ENCODE data around the gene PTGER1.

PTGER1 gene

GRCh38 chr19:14502334-14503092 is 27.4 kb upstream of the PTGER1 start:
- DNase-seq (ENCODE audit: low spot score), result no peak

DNA sequence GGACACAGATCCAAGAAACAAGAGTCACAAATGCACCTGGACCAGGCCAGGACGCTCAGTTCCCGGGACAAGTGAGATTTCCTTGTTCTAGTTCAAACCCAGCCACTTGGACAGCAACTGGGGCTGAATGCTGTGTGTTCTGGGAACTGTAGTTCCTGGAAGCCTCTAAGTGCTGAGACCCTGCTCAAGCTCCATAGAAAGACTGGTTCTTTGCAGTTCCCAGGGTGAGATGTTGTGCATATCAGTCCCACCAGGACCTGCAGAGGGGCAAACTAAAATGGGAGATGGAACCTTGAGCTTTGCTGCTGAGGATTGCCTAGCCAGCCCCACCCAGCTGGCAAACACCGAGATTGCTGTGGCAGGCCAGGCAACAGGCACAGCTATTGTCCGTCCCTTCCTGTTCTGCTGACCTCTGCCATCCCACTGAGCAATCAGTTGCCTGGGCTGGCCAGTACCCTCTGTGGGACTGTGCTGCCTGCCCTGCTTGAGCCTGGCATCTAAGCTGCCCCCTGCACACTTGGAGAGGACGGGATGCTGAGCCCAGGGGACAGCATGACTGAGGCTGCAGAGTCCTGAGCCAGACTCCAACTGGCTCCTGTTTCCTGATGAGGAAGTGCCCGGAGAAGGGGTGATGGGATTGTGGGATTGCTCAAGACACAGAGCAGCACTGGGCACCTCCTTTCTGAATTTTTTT is 22.2 kb upstream of the PTGER1 start:
- DNase-seq (ENCODE audit: low spot score), result no peak

GRCh38 chr19:14496834-14497227 is 21.7 kb upstream of the PTGER1 start:
- no peak for DNase-seq (ENCODE audit: low spot score)

DNA sequence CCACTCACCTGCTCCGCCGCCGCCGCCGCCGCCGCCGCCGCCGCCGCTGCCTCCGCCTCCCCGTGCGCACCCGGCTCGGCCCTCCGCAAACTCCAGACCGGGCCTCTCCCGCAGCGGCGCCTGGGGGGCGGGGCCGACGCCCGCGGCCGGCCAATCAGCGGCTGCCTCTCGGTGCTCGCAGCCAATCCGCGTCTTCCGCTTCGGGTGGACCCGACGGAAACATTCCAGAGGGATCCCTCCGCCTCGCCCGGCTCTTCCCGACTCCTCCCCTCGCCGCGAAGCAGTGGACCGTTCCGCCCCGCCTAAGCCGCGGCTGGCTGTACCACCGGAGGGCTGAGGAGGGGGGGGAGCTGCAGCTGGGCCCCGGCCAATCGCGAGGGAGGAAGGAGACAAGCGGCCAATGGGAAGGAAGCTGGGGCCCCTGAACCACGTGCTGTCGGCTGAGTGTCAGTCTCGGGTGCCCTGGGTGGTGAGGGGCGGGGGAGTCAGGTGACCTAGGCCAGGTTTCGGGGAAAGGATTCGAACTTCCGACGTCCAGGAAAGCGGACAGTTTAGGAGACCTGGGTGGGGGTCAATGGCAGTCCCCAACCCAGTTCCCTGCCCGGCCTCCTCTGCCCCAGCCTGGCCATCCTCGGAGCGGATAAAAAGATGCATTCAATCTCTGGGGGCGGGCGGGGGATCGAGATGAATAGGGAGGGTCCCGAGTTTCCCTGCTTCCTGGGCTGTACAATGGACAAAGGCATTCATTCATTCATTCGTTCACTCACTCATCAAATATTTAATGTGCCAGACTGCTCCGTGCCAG is 21.1 kb upstream of the PTGER1 start, which contains the start of gene GIPC1:
TSS of gene GIPC1 (minus strand) at position 99 of the 805 bp plus-strand sequence. CDS start 13,151 bp downstream, outside the sequence.
- peak; percentile 98 for DNase-seq (ENCODE audit: low spot score)

- DNase-seq (ENCODE audit: low spot score), result no peak
These were observed 20.5 kb upstream of the PTGER1 start for GRCh38 chr19:14495672-14496028.

DNA sequence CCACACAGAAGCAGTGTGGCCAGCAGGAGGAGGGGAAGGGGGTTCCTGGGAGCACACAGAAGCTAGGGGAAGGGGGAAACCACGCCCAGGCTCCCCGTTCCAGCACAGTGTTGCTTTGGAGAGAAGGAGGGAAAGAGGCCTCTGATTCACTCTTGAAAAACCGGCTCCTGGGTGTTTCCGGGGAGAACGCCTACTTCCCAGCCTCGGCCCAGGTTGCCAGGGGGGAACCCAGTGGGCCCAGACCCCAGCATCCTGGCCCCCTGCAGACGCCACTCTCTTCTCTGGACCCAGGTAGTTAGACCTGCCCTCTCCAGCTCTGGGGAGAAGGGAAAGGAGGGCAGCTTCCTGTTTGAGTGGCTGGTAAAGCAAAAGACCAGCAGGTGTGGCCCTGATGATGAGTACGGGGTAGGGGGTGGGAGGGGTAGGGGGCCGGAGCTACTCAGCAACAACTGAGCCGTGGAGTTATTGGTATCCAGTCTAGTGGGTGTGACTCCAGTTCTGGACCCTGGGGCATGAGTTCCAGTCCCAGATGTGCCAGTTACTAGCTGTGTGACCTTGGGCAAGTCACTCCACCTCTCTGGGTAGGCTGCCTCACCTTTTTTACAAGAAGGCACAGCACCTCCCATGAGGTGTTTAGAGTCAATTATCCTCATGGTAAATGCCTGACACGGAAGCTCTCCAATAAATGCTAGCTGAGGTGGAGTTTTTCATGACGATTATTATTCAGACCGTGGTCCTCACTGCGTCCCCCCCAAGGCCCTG is 19.9 kb upstream of the PTGER1 start:
- DNase-seq (ENCODE audit: low spot score), result no peak

GRCh38 chr19:14494411-14494810 is 19.3 kb upstream of the PTGER1 start:
- DNase-seq (ENCODE audit: low spot score), result no peak

DNA sequence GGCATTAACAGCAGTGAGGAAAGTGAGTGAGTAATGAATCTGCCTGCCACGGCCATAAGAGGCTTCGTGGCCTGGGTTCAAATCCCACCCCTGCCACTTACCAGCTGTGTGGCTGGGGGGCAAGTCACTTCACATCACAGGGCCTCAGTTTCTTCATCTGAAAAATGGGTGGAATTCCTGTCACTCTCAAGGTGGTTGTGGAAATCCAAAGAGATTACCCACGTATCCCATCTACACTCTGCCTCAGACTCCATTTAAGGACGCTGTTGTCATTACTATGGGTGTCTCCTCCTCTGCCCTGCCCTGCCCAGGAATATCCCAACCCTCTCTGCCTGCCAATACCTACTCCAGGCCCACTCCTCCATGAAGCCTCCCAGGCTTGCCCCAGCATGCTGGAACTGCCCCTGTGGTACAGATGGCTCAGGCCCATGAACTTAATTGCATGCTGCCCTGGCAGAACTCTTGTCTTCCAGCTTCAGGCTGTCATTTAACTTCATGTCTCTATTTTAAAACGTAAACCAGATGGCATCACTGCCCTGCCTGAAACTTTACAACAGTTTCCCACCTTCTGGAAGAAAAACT is 17.7 kb upstream of the PTGER1 start:
- no peak for DNase-seq (ENCODE audit: low spot score)

- DNase-seq (ENCODE audit: low spot score), result no peak
These were observed 12.4 kb upstream of the PTGER1 start for GRCh38 chr19:14487370-14488125.

GRCh38 chr19:14482172-14482941 is 7.2 kb upstream of the PTGER1 start:
- no peak for DNase-seq (ENCODE audit: low spot score)

GRCh38 chr19:14480700-14481079 is 5.5 kb upstream of the PTGER1 start:
- DNase-seq (ENCODE audit: low spot score), result no peak

DNA sequence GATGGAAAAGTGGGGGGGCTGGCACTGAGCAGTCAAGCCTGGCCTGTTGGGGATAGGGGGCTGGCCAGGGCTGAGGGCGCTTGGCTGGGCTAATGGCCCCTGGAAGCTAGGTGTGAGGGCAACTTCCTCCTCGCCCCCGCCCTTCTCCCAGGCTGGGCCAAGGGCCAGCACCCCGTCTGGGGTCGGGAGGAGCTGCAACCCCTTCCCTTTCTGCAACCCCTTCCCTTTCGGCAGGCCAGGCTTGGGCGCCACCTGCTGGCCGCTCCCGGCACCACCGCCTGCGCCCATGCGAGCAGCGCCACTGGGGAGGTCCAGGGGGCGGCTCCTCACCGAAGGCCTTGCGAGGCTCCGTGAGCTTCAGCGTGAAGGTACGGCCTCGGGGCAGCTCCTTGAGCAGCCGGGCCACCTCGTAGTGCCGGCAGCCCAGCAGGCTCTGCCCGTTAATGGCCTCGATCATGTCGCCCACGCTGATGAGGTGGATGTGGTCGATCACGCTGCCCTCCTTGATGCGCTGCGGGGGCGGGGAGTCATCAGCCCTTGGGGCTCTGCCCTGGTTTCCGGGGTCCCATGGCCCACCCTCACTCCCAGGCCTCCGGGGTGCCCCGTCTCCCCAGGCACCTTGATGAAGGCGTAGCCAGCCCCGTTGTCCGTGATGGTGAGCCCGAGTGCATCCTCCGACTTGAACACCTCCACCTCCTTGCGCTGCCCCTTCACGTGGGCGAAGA is 5.0 kb upstream of the PTGER1 start:
- DNase-seq (ENCODE audit: low spot score), result no peak

DNA sequence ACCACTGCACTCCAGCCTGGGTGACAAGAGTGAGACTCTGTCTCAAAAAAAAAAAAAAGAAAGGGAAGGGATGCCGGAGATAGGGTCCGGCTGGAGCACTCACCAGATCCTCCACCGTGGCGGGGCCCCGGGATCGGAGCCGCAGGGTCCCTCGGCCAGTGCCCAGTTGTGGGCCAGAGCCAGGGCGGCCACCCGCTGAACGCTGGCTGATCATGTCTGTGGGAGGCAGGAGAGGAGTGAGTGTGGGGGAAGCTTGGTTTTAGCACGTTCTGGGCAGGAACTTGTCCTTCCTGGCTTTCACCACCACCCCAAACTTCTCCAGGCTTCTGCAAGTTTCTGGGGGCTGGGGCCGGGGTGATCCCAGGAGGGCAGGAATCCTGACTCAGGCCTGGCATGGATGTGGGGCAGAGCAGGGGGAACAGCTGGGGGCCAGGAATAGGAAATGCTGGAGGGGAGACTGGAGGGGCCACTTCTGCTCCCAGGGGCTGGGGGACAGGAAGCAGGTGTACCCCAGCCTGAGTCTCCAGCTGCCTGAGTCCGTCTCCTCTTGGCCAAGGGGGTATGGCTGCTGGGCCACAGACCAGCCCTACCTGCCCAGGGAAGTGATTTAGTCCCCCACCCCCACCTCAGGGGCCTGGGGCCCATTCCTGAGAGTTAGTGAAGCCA is 4.3 kb upstream of the PTGER1 start:
- no peak for DNase-seq (ENCODE audit: low spot score)

DNA sequence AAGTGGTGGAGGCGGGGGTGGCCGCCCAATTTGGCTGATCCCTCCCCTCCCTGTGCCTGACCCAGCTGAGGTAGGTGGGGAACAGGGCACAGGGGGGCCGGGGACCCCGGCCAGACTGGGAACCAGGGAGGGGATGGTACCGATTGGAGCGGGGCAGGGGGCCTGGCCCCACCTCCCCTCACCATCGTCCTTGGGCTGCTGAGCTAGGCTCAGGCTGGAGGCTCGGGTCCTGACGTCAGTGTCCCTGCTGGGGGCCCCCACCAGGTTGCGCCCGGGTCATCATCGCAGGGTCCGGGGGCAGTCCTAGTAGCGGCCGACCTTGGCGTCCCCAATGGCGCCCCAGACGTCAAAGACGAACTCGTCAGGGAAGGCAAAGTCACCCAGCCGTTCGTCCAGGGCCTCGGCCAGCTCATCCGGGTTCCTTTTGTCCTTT is 3.0 kb upstream of the PTGER1 start:
- DNase-seq (ENCODE audit: low spot score), result no peak

GRCh38 chr19:14477418-14478112 is 2.4 kb upstream of the PTGER1 start:
- no peak for DNase-seq (ENCODE audit: low spot score)

- peak; percentile 15 for DNase-seq (ENCODE audit: low spot score)
These were observed 1.7 kb upstream of the PTGER1 start for GRCh38 chr19:14476673-14477401.

DNA sequence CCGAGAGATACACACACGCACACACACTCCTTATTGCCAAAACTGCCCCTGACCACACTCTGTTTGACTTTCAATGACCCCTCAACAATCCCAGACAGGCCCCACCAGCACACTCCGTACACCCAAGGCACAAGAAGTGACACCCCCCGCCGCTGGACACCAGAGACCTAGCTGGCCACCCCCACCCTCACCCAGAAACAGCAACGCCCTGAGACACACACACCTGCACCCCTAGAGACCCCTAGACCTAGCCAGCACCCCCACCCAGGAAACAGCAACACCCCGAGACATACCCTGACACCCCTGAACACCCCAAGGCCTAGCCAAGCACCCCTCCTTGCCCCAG is 1.1 kb upstream of the PTGER1 start:
- no peak for DNase-seq (ENCODE audit: low spot score)

DNA sequence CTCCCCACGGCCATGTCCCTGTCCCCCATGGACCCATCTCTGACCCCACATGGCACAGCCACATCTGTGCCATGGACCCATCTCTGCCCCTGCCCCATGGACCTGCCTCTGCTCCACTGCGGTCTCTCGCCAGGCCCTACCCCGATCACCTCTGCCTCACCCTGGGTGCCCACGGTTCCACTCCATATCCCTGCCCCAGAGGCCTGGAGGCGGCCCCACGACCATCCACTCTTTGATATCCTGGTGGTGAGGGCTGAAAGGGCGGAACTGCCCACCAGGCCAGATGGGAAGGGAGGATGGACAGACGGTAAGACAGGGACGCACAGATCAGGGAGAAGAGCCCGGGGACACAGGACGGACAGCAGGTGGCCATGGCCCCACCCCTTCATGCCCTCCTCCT is 327 bp downstream of the PTGER1 start:
- DNase-seq (ENCODE audit: low spot score), result no peak

Data from LoVo (cell line).